Ovary (tissue), 3 donors: ENCODE measurements around the gene AMOTL1.

ENCODE experiments used
- CTCF ChIP-seq, 3 donors: fragments of 450-650 bp in 2 of 3; fragments of 200-600 bp in 1 of 3; IDR thresholded peaks; one replicate each; pipeline versions ENCODE4 v1.5.1 to v1.8.0; 2016 to 2022; ENCODE audit warnings: antibody characterized with exemption in 3 of 3, mild to moderate bottlenecking in 1 of 3
- EP300 ChIP-seq: sonication (generic); formaldehyde crosslinking; IDR thresholded peaks from one replicate; pipeline ENCODE4 v1.6.1; 2017; ENCODE audit warnings: antibody characterized with exemption
- POLR2A ChIP-seq: fragments of 450-650 bp; IDR thresholded peaks from one replicate; pipeline ENCODE4 v1.6.1; 2017; ENCODE audit warnings: antibody characterized with exemption, mild to moderate bottlenecking, moderate library complexity
- donor health status: DM: no; HTN: no; CAD: no.

GRCh38 chr11:94926271-94926625 is 158.1 kb downstream of the AMOTL1 start:
- TF ChIP-seq CTCF (IDR thresholded peaks at IDR 0.05), result no peak
- TF ChIP-seq POLR2A, result no peak
- TF ChIP-seq EP300, result no peak
